ENCODE data around the gene TADA2B. TPM values are rescaled to one million over a fixed set of nuclear protein-coding genes. Genes with fewer than 3 reads are reported as not detected.

The TADA2B gene
- total and polyA plus RNA-seq, 2 of the 4 experiments (the other 2 are of a cell fraction) = 6.1 to 8.6 TPM

DNA sequence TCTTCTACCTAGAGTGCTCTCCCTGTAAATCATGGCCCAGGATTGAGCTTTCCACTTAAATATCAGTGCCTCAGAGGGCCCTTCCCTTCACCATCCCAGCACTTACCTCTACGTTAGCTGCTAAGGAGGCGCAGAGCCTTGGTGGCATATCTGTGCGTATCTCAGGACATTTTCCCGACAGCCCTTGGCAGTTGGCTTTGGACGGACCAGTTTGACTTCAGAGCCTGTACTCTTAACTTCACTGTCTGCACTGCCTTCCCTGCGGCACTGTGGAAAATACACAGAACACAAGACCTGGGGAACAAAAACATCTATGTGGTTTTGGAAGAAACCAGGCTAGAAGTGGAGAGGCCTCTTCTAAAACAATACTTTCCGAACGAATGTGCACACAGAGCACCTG lies 2.4 kb downstream of the TADA2B start:
- DNase-seq (no peak), ATAC-seq (ENCODE audit: low read depth) (no peak)
- TF ChIP-seq NFE2L2 (IDR thresholded peaks at IDR 0.05; ENCODE audit: low read depth, low read length) (no peak), MAFK (IDR thresholded peaks at IDR 0.05; ENCODE audit: low read depth, low read length) (no peak), MXI1 (IDR thresholded peaks at IDR 0.05; ENCODE audit: borderline replicate concordance, low read depth, low read length) (no peak), CTCF (conservative IDR thresholded peaks at IDR 0.05; ENCODE audit: low read depth, low read length) (no peak), RAD21 (IDR thresholded peaks at IDR 0.05; ENCODE audit: low read length) (no peak), SMC3 (IDR thresholded peaks at IDR 0.05; ENCODE audit: low read depth, low read length) (no peak), POLR2A (IDR thresholded peaks at IDR 0.05; ENCODE audit: low read depth, low read length) (no peak), FOS (IDR thresholded peaks at IDR 0.05; ENCODE audit: low read depth, low read length) (no peak), CHD1 (IDR thresholded peaks at IDR 0.05; ENCODE audit: low read depth, low read length) (no peak), USF2 (IDR thresholded peaks at IDR 0.05; ENCODE audit: low read depth, low read length) (no peak), RCOR1 (IDR thresholded peaks at IDR 0.05; ENCODE audit: insufficient replicate concordance, low read length) (no peak), CEBPB (IDR thresholded peaks at IDR 0.05; ENCODE audit: low read depth, low read length) (no peak)
- Histone ChIP-seq H3K14ac (replicated peaks; ENCODE audit: low read depth, low read length) (no peak overlapping the region), H2AFZ (replicated peaks; ENCODE audit: low read length, poor library complexity) (no peak overlapping the region), H2AK5ac (ENCODE audit: low read depth, low read length) (no peak overlapping the region), H3K18ac (ENCODE audit: low read depth, low read length) (no peak overlapping the region), H4K8ac (ENCODE audit: low read depth in 2 of 2, low read length in 2 of 2) (no peak overlapping the region), H2BK5ac (ENCODE audit: low read depth, low read length, poor library complexity, severe bottlenecking) (no peak overlapping the region), H3K9ac (ENCODE audit: low read depth, low read length) (no peak overlapping the region), H3K9me1 (ENCODE audit: insufficient read depth, low read length) (peaks cover 24% of the 10 kb centered on the region), H4K91ac (ENCODE audit: insufficient read depth, low read depth, low read length) (no peak overlapping the region), H3K4ac (ENCODE audit: low read depth, low read length) (no peak overlapping the region), H2BK120ac (ENCODE audit: low read depth, low read length) (no peak overlapping the region), H2BK20ac (ENCODE audit: low read depth, low read length) (no peak overlapping the region), H3K4me2 (ENCODE audit: low read depth, low read length) (no peak overlapping the region; the same call in 1 of the 2 replicates), H4K5ac (ENCODE audit: low read depth, low read length) (no peak overlapping the region), H2BK15ac (ENCODE audit: low read depth, low read length) (no peak overlapping the region), H3K79me1 (ENCODE audit: low read depth in 1 of 2, low read length in 2 of 2) (peaks cover 22 to 79% of the 10 kb centered on the region in 2 experiments), H3K27ac (ENCODE audit: insufficient read depth, low read length) (no peak overlapping the region), H3K4me3 (ENCODE audit: insufficient read depth, low read depth, low read length) (no peak overlapping the region), H3K4me1 (ENCODE audit: control insufficient read depth, insufficient read depth, low read length) (peaks cover 21% of the 10 kb centered on the region), H3K27me3 (ENCODE audit: control insufficient read depth, insufficient read depth, low read length) (no peaks in the 10 kb centered on the region), H4K20me1 (ENCODE audit: insufficient read depth, low read length) (peaks cover 66% of the 10 kb centered on the region), H3K56ac (ENCODE audit: extremely low read depth, insufficient read depth, low read length) (no peak overlapping the region), H3K9me3 (ENCODE audit: control insufficient read depth, insufficient read depth, low read length) (no peaks in the 10 kb centered on the region), H3K23ac (ENCODE audit: low read depth, low read length) (no peak overlapping the region), H2AK9ac (replicated peaks; ENCODE audit: low read depth, low read length, poor library complexity) (no peak overlapping the region), H3K36me3 (ENCODE audit: control insufficient read depth, insufficient read depth, low read length) (peaks cover 2% of the 10 kb centered on the region; the same call in 1 of the 2 replicates)
- 86% methylated on average over 2 of the region's 8 CpGs; no CpG with 5 or more reads in 1 of the 2 experiments for WGBS, 2 experiments (ENCODE audit: extremely low coverage in 2 of 2, insufficient read length in 1 of 2)
- POLR2A ChIA-PET (ENCODE audit: unreplicated experiment) = interaction anchor here (0.6 kb wide), 1 partner anchor 122 kb away, joined by 3 read pairs; no protein-coding TSS in a partner anchor
- dilution Hi-C loops (cut with HindIII; ENCODE audit: low sequenced_read_pairs, unreplicated experiment) (no loop called here), intact Hi-C loops (cut with micrococcal nuclease) (no loop called here), in situ Hi-C loops (cut with MboI; ENCODE audit: low sequenced_read_pairs) (no loop called here)
- CTCF ChIA-PET = no interaction called here
- no TSS peak for BruUV-seq (replicated peaks)

All from IMR-90 (cell line).